IPS-11a (cell line): ENCODE measurements around the gene NOSTRIN.
"Not testable (repeated sequence)": the region's sequence is repeated elsewhere in the genome, so short reads cannot be mapped to it uniquely, and the experiment has no call there.

Experiments
- H3K4me3 ChIP-seq: one replicate; pipeline ENCODE4 v1.5.1; 2013; ENCODE audit warnings: low read depth, low read length, control low read depth

The NOSTRIN gene

DNA sequence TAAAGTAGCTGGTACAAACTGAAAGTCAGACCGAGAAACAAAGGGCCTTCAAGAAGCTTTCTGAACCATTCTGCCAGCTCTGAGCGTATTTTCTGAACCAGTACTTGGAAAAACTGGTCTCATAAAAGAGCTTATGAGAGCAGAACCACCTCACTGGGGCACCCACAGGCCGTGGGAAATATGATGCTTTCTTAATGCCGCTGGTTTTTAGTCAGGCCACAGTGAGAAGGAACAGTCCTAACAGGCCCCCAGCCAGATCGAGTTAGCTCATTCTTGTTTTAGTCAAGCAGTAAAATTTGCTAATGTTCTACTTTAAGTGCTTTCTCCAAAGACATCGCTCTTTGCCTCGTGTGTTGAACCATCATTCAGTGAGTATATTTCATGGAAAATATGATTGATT lies 12.7 kb upstream of the NOSTRIN start:
- H3K4me3 ChIP-seq: no peak overlapping the region

DNA sequence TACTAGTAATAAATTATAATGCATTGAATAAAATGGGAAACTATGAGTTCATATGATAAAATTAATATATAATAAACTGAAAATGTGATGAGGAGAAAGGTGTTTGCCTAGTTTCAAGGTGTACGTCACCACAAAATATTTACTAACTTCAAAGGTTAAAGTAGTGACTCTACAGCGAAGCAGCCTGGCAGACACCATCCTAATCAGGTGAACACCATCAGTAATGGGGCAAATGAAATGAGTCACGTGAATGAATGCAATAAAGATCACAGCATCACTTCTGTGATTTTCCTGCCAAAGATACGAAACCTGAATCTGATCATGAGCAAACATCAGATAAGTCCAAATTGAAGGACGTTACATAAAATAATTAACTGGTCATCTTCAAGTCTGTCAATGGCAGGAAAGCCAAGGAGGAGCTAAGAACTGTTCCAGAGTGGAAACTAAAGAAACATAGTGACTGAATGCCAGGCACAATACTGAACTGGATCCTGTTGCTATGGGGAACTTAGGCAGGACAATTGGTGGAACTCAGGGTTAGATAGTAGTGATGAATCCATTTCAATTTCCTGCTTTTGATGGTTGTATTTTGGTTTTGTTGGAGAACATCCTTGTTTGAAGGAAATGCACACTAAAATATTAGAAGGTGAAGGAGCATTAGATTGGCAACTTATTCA lies 12.1 kb upstream of the NOSTRIN start:
- H3K4me3 ChIP-seq: no peak overlapping the region

DNA sequence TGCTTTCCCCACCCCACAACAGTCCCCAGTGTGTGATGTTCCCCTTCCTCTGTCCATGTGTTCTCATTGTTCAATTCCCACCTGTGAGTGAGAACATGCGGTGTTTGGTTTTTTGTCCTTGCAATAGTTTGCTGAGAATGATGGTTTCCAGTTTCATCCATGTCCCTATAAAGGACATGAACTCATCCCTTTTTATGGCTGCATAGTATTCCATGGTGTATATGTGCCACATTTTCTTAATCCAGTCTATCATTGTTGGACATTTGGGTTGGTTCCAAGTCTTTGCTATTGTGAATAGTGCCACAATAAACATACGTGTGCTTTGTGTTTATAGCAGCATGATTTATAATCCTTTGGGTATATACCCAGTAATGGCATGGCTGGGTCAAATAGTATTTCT lies 11.3 kb upstream of the NOSTRIN start:
- H3K4me3 ChIP-seq: not testable (repeated sequence)

DNA sequence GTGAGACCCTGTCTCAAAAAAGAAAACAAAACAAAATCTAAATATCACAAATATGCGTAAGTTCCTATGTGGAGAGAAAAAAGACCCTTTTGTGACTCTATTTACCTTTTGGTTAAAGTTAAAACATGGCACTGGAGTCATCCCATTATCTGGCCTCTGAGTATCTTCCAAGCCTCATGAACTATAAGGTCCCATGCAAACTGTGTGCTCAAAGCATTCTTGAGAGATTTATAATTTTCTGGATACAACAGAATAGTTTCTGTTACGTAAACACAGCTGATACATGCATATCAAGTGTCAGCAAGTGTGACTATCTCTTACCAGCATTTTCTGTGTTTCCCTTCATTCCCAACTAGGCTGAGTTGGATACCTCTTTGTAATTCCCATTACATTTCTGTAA lies 8.8 kb upstream of the NOSTRIN start:
- no peak overlapping the region for H3K4me3 ChIP-seq

DNA sequence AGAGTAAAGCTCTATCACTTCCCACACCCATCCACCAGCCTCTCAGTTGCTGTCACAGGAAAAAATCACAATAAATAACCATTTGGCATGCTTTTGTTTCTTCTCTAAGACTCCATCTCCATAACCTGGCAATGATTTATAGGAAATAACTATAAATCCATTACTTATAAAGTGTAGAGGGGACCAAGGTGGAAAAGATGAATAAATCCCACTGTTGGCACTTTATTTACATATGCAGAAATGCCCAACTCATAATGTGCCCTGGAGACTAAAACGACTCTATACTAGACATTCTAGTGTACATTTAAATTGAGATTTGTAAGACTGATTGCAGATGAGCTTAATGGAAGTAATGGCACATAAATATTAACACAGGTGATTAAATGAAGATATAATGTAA lies 7.5 kb upstream of the NOSTRIN start:
- H3K4me3 ChIP-seq: no peak overlapping the region

DNA sequence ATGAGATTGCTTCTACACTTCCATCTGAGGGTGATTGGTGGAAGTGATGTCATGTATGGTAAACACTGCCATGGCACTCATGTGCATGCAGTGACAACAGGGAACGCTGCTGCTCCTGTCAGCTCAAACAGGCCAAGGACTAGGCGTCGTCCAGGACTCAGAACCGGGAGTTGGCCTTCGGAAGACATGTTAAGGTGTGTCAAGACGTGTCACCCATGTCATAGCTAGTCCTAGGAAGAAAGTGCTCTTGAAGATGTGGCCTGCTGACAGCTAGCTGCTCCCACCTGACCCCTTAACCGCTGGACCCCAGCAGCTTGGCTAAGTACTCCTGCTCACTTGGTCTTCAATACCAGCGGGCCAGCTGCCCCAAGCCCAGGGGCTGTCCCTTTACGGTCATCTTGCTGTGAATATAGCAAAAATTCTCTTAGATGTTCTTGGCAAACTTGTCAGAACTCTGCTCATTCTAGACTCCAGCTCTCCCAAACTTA lies 6.3 kb upstream of the NOSTRIN start:
- no peak overlapping the region for H3K4me3 ChIP-seq

DNA sequence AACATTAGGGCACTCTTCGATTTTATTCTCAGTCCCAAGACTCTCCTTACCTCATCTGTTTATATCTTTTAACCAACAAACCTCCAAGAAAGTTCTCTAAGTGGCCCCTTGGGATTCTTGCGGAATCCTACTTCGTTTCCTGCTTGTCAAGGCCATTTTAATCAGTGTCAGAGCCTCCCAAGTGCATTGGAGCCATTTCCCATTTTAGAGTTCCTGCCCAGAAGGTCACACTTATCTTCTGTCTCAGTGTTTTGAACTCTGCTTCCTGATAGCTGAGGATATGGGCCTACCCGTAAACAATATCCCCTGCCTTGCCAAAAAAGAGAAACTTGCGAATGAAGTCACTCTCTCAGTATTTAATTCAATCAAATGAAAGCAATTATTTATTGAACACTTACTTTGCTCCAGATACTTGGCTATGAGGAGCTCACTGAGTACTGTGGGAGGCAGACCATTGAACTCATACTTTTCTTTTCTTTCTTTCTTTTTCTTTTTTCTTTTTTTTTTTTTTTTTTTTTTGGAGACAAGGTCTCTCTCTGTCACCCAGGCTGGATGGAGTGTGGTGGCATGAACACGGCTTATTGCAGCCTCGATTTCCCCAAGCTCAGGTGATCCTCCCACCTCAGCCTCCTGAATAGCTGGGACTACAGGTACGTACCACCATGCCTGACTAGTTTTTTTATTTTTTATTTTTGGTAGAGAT lies 5.7 kb upstream of the NOSTRIN start:
- no peak overlapping the region for H3K4me3 ChIP-seq

DNA sequence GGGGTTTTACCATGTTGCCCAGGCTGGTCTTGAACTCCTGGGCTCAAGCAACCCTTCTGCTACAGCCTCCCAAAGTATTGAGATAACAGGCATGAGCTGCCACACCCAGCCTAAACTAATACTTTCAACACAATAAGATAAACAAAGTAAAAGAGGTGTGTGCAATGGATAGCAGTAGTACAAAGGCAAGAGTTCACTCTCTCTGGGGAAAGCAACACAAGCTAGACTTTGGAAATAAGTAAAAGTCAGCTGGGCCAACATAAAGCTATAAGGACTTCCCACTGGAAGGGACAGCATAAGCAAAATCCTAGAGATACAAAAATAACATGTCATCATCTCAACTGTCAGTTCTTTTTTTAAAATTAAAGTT lies 5.2 kb upstream of the NOSTRIN start:
- H3K4me3 ChIP-seq: no peak overlapping the region

DNA sequence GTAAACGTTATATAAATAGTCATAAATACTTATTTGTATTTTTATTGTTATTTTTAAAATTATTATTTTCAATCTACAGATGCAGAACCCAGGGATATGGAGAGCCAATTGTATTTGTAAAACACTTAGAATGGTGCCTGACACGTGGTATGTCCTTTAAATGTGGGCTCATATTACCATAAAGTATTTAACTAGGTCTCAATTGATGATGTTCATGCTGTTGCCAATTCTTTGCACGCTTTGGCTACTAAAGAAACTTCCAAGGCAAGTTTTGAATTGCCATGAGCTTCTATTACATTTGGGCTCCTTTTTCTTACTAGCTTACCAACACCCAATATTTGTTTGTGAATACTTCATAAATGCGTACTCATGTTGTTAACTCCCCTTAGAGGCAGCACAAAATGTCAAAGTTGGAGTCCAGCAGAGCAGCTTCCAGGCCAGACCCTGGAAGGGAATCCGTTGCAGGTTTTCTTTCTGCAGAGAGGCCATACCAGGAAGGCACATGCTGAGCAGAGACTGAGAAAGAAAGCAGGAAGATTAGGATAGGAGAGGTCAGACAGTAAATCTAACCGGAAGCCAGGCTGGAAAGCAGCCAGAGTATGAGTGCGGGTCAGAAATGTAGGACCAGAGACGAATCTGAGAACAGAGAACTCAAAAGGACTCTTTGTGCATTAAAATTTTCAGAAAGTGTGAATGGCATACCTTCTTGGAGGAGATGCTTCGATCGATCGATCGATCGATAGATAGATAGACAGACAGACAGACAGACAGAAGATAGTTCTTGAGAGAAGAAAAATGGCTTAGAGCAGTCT lies 4.2 kb upstream of the NOSTRIN start:
- no peak overlapping the region for H3K4me3 ChIP-seq

DNA sequence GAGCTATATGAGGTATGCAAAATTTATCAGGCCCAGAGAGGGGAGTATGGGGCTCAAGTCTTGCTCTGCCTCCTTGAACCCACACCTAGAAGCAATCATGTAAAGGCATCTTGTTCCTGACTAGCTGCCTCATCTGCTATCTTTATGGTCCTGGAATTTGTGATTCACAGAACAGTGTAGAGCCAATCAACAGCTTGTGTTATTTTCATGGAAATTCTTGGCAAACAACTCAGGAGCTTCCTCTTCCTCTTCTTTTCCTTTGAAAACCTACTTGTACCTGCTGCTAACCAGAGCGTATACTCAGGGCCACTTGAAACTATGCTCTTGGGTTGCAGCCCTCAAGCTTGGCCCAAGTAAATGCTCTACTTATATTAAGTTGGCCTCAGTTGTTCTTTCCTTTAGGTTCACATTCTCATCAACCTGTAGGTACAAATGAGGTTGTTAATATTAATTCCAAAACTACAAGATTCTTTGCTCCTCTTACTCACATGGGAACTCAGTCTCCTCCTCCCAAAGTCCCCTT lies 3.5 kb upstream of the NOSTRIN start:
- no peak overlapping the region for H3K4me3 ChIP-seq

DNA sequence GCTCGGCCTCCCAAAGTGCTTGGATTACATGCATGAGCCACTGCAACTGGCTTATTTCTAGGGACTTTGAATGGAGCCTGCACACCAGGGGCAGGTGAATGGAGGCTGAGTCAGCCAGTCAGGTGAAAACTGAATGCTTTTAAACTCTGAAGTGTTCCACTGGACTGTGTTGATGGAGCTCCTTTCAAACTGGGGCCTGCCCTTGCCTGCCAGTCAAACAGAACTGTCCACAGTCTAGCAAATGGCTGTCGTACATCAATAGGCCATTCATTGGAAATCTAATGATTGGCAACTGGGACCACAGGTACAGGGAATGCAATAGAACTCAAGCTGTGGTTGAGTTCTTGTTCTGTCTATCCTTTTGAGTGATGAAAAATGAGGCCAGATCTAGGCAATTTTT lies 966 bp upstream of the NOSTRIN start:
- H3K4me3 ChIP-seq: no peak overlapping the region

DNA sequence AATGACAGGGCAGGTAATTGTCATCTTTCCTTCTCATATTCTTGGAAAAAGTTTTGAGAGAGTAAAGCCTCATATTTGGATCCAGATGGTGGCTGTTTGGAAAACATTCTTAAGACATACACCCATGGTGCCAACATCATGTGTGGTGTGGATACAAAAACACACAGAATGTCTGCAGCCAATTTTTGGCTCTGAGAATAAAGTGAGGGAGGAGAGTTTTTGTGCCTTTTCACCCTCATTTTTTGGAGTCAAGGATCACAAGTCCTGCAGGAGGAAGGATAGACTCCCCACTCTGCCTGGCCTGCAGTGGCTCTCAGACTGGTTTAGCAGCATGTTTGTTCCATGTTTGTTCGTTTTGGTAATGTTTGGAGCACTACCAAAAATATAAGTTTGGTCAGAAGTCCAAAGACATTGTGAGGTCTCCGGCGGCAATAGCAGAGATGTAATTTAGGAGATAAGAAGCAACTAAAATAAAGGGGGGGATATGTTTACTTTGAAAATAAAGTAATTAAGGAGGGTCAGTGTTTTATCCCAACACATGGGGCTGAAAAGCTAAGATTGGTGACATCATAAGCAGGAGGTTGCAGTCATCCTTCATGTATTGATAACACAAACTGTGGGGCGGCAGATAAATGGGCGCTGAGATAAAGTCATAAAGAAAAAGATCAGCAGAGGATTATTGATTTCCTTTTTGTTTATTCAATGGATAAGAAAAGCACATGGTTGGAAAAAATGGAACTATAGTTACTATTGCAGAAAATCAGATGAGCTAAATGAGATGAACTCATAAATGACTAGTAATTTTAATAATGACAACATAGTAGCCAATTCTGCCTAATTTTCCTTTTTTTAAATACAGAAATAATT lies 655 bp downstream of the NOSTRIN start:
- no peak overlapping the region for H3K4me3 ChIP-seq

DNA sequence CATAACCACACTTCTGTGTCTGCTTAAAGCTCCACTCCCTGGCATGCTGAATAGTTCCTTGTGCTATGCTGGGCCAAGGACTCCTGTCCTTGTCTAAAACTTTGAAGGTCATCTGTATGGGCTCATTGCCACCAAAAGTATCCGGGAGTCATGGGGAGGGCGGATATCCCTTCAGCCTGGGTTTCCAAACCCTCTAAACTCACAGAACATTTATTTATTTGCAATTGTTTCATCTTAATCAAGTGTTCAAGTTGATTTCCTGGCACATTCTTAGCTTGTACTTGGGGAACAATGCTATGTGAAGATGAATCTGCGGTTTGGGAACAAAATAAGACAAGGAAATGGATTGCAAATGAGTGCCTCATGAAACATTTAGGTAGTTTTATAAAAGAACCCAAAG lies 1.8 kb downstream of the NOSTRIN start:
- no peak overlapping the region for H3K4me3 ChIP-seq

DNA sequence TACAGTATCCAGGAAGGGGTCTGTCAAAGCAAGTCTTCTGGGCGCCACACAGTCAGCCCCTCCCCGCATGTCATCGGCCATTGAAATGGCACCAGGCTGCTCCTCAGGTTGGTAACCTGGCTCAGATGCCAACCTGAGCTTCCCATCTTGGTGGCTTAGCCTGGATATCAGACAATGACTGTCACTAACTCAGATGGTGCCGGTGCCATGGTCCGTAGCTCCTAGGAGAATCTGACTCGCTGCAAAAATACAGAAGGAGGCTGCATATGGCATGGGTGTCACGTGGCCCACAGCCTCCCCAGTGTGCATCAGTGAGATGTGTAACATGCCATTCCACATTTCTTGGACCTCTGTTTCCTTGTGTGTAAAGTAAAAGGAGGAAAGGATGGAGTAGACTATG lies 3.2 kb downstream of the NOSTRIN start:
- no peak overlapping the region for H3K4me3 ChIP-seq

DNA sequence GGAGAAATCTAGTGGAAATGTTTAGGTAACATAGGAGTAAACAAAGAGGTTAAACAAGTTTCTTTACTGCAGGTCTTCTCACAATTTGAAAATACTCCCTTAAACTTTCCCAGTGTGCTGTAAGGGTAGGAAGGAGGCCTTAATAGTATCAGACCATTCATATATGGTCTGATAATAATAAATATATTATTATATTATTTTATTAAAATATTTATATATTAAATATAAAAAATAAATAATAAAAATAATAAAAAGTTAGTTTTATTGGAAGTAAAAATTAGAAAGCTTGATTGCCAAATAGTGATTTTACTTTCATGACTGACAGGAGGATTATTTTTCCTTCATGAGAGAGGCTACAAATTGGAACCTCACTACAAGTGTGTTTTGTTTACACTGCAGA lies 7.1 kb downstream of the NOSTRIN start:
- no peak overlapping the region for H3K4me3 ChIP-seq

DNA sequence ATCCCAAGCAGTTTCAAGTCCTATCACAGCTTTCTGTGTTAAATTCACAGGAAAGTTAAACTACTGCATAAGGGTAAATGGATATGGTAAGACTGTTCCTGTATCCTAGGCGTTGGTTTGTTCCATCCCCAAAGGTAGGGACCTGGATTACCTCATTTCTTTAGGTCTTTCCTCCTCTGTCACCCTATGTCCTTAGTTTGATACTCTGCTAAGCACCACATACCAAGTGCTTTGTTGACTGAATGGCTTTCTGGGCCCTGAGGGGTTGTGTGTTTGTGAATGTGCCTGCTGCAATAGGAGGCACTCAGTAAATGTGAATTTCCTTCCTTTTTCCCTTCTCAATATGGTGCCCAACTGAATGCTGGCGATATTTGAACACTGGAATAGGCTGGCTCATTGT lies 7.8 kb downstream of the NOSTRIN start:
- H3K4me3 ChIP-seq: no peak overlapping the region

DNA sequence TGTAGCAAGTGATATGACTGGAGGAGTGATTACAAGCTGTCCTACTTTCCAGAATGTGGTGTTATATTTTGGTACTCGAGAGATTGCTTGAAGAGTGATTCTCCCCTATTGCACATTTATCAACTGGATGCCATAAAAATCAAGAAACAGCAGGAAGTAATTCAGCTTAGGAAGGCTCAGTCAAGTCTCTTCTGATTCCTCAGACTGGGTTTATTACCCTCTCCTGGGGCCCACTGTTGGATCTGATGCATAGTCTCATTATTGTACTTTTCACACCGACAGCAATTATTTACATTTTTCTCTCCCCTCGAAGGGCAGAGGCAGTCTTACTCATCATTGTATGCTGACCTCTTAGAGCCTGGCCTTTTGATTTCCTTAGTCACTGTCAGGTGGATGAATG lies 9.3 kb downstream of the NOSTRIN start:
- no peak overlapping the region for H3K4me3 ChIP-seq

DNA sequence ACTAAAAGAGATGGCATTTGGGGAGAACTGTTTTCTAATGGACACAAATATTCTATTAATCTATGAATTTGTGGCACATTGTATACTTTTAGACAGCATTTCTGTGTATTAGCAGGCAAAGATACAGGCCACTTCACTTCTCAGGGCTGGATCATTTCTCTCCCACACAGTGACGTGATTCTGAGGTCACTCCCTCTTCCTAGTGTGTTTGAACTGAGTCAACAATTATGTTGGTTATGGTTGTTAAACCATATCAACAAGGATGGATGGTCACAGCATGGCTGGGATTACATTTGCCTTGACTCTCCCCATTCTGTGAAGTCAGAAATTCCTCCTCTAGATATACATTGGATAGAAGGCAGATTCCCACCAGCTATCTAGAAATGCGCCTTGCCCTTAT lies 11.6 kb downstream of the NOSTRIN start:
- no peak overlapping the region for H3K4me3 ChIP-seq

DNA sequence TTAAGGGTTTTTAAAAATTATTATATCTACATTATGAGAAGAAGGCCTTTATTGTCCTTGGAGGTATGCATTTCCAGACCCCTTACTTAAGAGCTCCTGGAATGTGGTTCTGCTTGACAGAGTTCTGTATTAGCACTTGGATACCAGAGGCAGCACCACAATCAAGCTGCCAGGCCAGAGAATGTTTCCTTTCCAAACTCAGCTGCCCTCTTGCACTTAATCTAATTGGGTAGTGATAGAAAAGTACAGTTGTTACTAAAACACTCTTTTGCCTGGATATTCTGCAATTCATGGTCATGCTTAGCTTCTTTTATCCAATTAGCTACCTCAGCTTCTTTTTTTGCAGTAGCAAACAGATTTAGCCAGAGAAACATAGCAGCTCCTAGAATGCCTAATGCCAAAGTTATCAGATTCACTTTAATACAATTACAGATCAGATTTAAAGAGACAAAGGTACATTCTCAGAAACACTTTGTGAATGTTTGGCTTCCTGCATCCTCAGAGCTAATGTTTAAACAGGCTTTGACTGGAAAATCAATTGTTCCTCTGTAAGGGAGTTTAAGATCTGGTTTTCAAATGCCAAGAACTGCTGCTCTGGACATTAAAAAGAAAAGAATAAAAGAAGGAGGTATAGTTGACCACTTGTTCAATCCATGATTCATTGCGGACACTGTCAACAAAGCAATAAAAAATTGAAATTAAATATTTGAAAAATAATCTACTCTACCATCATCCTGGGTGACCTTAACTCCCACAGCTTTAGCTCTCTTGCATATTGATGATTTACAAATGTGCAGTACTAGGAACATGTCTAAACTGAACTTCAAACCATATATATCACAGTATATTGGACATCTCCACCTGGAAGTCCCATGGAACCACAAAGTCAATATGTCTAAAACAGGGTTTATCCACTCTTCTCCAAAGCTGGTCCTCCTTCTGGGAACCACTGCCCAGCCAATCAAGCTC lies 12.8 kb downstream of the NOSTRIN start:
- no peak overlapping the region for H3K4me3 ChIP-seq

DNA sequence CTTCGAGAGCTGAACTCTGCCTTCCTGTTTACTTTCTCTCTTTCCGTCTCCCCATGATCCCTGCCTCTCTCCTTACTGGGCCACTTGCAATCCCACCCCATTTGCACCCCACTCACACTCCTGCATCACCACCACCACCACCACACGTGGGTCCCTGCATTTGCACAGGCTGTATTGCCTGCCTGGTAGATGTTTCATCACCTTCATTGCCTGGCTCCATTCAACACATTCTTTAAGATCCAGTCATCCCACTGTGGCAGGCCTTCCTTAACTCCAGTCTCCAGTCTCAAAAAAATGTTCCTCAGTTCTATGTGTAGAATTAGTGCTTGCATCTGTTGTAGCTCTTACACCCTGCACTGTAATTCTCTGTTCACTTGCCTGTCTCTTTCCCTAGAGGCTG lies 13.9 kb downstream of the NOSTRIN start:
- no peak overlapping the region for H3K4me3 ChIP-seq
